ENCODE measurements around the gene NAA38. TPM values are rescaled to one million over a fixed set of nuclear protein-coding genes. Genes with fewer than 3 reads are reported as not detected.
A peak's percentile ranks its signal among the peaks of the same experiment; 100 is the strongest.

NAA38 gene
- total and polyA plus RNA-seq, 7 experiments from 2014 or later = 22.1 to 132 (median 30.3) TPM

- peak; percentile 42 for ATAC-seq
- ChIA-PET CTCF (interaction anchor here (0.6 to 2.8 kb wide), 5 partner anchors 8 to 143 kb away, joined by 3 to 12 read pairs (median 3); partner anchors contain the start of gene KDM6B), POLR2A (interaction anchor here (0.7 to 6.2 kb wide), 10 partner anchors 7 to 405 kb away, joined by 3 to 86 read pairs (median 4); partner anchors contain the start of genes CYB5D1, KDM6B and NAA38)
- peak overlapping the region; percentile 90 to 100 (median 99) for H3K27ac Mint-ChIP-seq
- H3K36me3 ChIP-seq (ENCODE audit: control insufficient read depth in 2 of 3, insufficient read depth in 3 of 3, low read length in 3 of 3) = peaks cover 0 to 36% (median 0%) of the 10 kb centered on the region in 3 experiments
- peak overlapping the region; percentile 85 to 99 (median 94) for H3K4me3 Mint-ChIP-seq
- H3K36me3 Mint-ChIP-seq = peaks cover 0 to 7% (median 3%) of the 10 kb centered on the region in 5 donors
- H3K4me3 ChIP-seq (ENCODE audit: low read length) = peak overlapping the region; percentile 84
- H3K4me1 Mint-ChIP-seq = peaks cover 19 to 41% (median 29%) of the 10 kb centered on the region in 7 donors
- H3K27ac ChIP-seq (ENCODE audit: low read depth, low read length) = peak overlapping the region; percentile 100
- DNase-seq = peak; percentile 74 to 87 (median 79)
- peaks cover 0 to 13% (median 0%) of the 10 kb centered on the region in 11 donors for H3K9me3 Mint-ChIP-seq
- no peaks in the 10 kb centered on the region for H3K9me3 ChIP-seq (ENCODE audit: control insufficient read depth in 2 of 3, low read length in 3 of 3)
- peaks cover 11 to 26% of the 10 kb centered on the region in 2 donors for H3K4me1 ChIP-seq (ENCODE audit: control insufficient read depth in 2 of 2, insufficient read depth in 2 of 2, low read length in 2 of 2)
- H3K27me3 ChIP-seq (ENCODE audit: control insufficient read depth in 2 of 2, insufficient read depth in 2 of 2, low read length in 2 of 2) = no peaks in the 10 kb centered on the region
- intact Hi-C loops (cut with micrococcal nuclease) = loop anchor here (1.0 to 10.0 kb wide), 14 partner anchors 9 to 1192 kb away; partner anchors contain the start of genes NAA38 (in 2 of the 2), ACADVL (in 1 of the 2), ALOXE3 (in 1 of the 2) and C17orf100 (in 1 of the 2)
- peaks cover 0 to 2% (median 0%) of the 10 kb centered on the region in 5 donors for H3K27me3 Mint-ChIP-seq
Measured at GRCh38 chr17:7844292-7845154, 12.8 kb downstream of the NAA38 start.

GRCh38 chr17:7843536-7844291 is 13.6 kb downstream of the NAA38 start:
- Mint-ChIP-seq H3K27me3 (peaks cover 0 to 2% (median 0%) of the 10 kb centered on the region in 5 donors), H3K9me3 (peaks cover 0 to 13% (median 0%) of the 10 kb centered on the region in 11 donors), H3K27ac (peak overlapping the region; percentile 90 to 100 (median 99)), H3K4me3 (peak overlapping the region; percentile 85 to 99 (median 94)), H3K36me3 (peaks cover 0 to 10% (median 3%) of the 10 kb centered on the region in 5 donors), H3K4me1 (peaks cover 27 to 49% (median 37%) of the 10 kb centered on the region in 7 donors)
- Histone ChIP-seq H3K4me3 (ENCODE audit: low read length) (peak overlapping the region; percentile 84), H3K4me1 (ENCODE audit: control insufficient read depth in 2 of 2, insufficient read depth in 2 of 2, low read length in 2 of 2) (peaks cover 17 to 34% of the 10 kb centered on the region in 2 donors), H3K36me3 (ENCODE audit: control insufficient read depth in 2 of 3, insufficient read depth in 3 of 3, low read length in 3 of 3) (peaks cover 0 to 28% (median 0%) of the 10 kb centered on the region in 3 experiments), H3K27ac (ENCODE audit: low read depth, low read length) (peak overlapping the region; percentile 100), H3K9me3 (ENCODE audit: control insufficient read depth in 2 of 3, low read length in 3 of 3) (no peaks in the 10 kb centered on the region), H3K27me3 (ENCODE audit: control insufficient read depth in 2 of 2, insufficient read depth in 2 of 2, low read length in 2 of 2) (no peaks in the 10 kb centered on the region)
- CTCF ChIA-PET = interaction anchor here (1.1 to 1.3 kb wide), 2 partner anchors 8 to 16 kb away, joined by 4 to 7 read pairs; no protein-coding TSS in a partner anchor
- peak; percentile 50 for ATAC-seq
- POLR2A ChIA-PET = interaction anchor here (0.5 to 6.2 kb wide), 7 partner anchors 8 to 296 kb away, joined by 3 to 86 read pairs (median 4); partner anchors contain the start of genes CYB5D1, KDM6B and NAA38
- intact Hi-C loops (cut with micrococcal nuclease) = loop anchor here (1.0 to 10.0 kb wide), 18 partner anchors 8 to 1191 kb away; partner anchors contain the start of genes NAA38 (in 2 of the 2), POLR2A (in 2 of the 2), ACADVL (in 1 of the 2) and ALOXE3 (in 1 of the 2)
- DNase-seq = peak; percentile 87 to 94 (median 91)

- Mint-ChIP-seq H3K9me3 (peaks cover 0 to 13% (median 0%) of the 10 kb centered on the region in 11 donors), H3K27me3 (peaks cover 0 to 2% (median 0%) of the 10 kb centered on the region in 5 donors), H3K4me3 (peak overlapping the region; percentile 85 to 99 (median 94)), H3K27ac (peak overlapping the region; percentile 90 to 100 (median 99)), H3K36me3 (peaks cover 0 to 10% (median 3%) of the 10 kb centered on the region in 5 donors), H3K4me1 (peaks cover 29 to 54% (median 41%) of the 10 kb centered on the region in 7 donors)
- intact Hi-C loops (cut with micrococcal nuclease) = loop anchor here (1.0 to 10.0 kb wide), 9 partner anchors 8 to 1191 kb away; partner anchors contain the start of genes ACADVL (in 1 of the 2), C17orf100 (in 1 of the 2), DLG4 (in 1 of the 2) and EIF5A (in 1 of the 2)
- H3K9me3 ChIP-seq (ENCODE audit: control insufficient read depth in 2 of 3, low read length in 3 of 3) = no peaks in the 10 kb centered on the region
- H3K4me1 ChIP-seq (ENCODE audit: control insufficient read depth in 2 of 2, insufficient read depth in 2 of 2, low read length in 2 of 2) = peaks cover 20 to 38% of the 10 kb centered on the region in 2 donors
- no peaks in the 10 kb centered on the region for H3K27me3 ChIP-seq (ENCODE audit: control insufficient read depth in 2 of 2, insufficient read depth in 2 of 2, low read length in 2 of 2)
- peak in 4 of 9 donors; percentile 42 to 66 (median 56) for DNase-seq
- no peak for ATAC-seq
- peak overlapping the region; percentile 100 for H3K27ac ChIP-seq (ENCODE audit: low read depth, low read length)
- peaks cover 0 to 25% (median 0%) of the 10 kb centered on the region in 3 experiments for H3K36me3 ChIP-seq (ENCODE audit: control insufficient read depth in 2 of 3, insufficient read depth in 3 of 3, low read length in 3 of 3)
- ChIA-PET POLR2A (interaction anchor here (0.5 to 6.2 kb wide), 7 partner anchors 8 to 295 kb away, joined by 3 to 86 read pairs (median 4); partner anchors contain the start of genes CYB5D1, KDM6B and NAA38), CTCF (interaction anchor here (1.1 to 1.3 kb wide), 2 partner anchors 8 to 16 kb away, joined by 4 to 7 read pairs; no protein-coding TSS in a partner anchor)
- peak overlapping the region; percentile 84 for H3K4me3 ChIP-seq (ENCODE audit: low read length)
Measured at GRCh38 chr17:7843257-7843535, 14.2 kb downstream of the NAA38 start.

- no peaks in the 10 kb centered on the region for H3K9me3 ChIP-seq (ENCODE audit: control insufficient read depth in 2 of 3, low read length in 3 of 3)
- peak overlapping the region; percentile 85 to 99 (median 94) for H3K4me3 Mint-ChIP-seq
- H3K4me1 Mint-ChIP-seq = peaks cover 32 to 57% (median 45%) of the 10 kb centered on the region in 7 donors
- ATAC-seq = peak; percentile 66
- H3K36me3 ChIP-seq (ENCODE audit: control insufficient read depth in 2 of 3, insufficient read depth in 3 of 3, low read length in 3 of 3) = peaks cover 0 to 21% (median 0%) of the 10 kb centered on the region in 3 experiments
- H3K27ac Mint-ChIP-seq = peak overlapping the region; percentile 90 to 100 (median 99)
- peaks cover 0 to 2% (median 0%) of the 10 kb centered on the region in 5 donors for H3K27me3 Mint-ChIP-seq
- H3K36me3 Mint-ChIP-seq = peaks cover 0 to 10% (median 3%) of the 10 kb centered on the region in 5 donors
- peak overlapping the region; percentile 100 for H3K27ac ChIP-seq (ENCODE audit: low read depth, low read length)
- DNase-seq = peak; percentile 84 to 98 (median 91)
- intact Hi-C loops (cut with micrococcal nuclease) = loop anchor here (1.0 to 10.0 kb wide), 11 partner anchors 9 to 1190 kb away; partner anchors contain the start of genes ACADVL (in 1 of the 2), C17orf100 (in 1 of the 2), DLG4 (in 1 of the 2) and EIF5A (in 1 of the 2)
- H3K27me3 ChIP-seq (ENCODE audit: control insufficient read depth in 2 of 2, insufficient read depth in 2 of 2, low read length in 2 of 2) = no peaks in the 10 kb centered on the region
- CTCF ChIA-PET = interaction anchor here (0.8 to 1.4 kb wide), 4 partner anchors 9 to 147 kb away, joined by 3 to 7 read pairs (median 4); partner anchors contain the start of gene NAA38
- peaks cover 0 to 13% (median 0%) of the 10 kb centered on the region in 11 donors for H3K9me3 Mint-ChIP-seq
- peaks cover 20 to 41% of the 10 kb centered on the region in 2 donors for H3K4me1 ChIP-seq (ENCODE audit: control insufficient read depth in 2 of 2, insufficient read depth in 2 of 2, low read length in 2 of 2)
- H3K4me3 ChIP-seq (ENCODE audit: low read length) = peak overlapping the region; percentile 84
- POLR2A ChIA-PET = interaction anchor here (0.5 to 6.2 kb wide), 10 partner anchors 9 to 295 kb away, joined by 3 to 86 read pairs (median 4); partner anchors contain the start of genes CYB5D1, KDM6B, NAA38 and TP53
Measured at GRCh38 chr17:7842380-7843256, 14.7 kb downstream of the NAA38 start.

All from naive thymus-derived CD4-positive, alpha-beta T cell (primary cell).